Neural cell (in vitro differentiated cells): Measurements from ENCODE around the gene CACNA2D2.

Experiments used
- CTCF ChIP-seq: fragments of 450-650 bp; IDR thresholded peaks from 2 replicates; pipeline ENCODE4 v1.5.1; 2014; ENCODE audit warnings: antibody characterized with exemption, mild to moderate bottlenecking, moderate library complexity; ENCODE audit not compliant: poor library complexity, severe bottlenecking
- EP300 ChIP-seq: fragments of 450-650 bp; conservative IDR thresholded peaks from 2 replicates; pipeline ENCODE4 v1.6.1; 2014; ENCODE audit warnings: antibody characterized with exemption, mild to moderate bottlenecking, moderate library complexity; ENCODE audit not compliant: poor library complexity, severe bottlenecking
- EZH2 ChIP-seq: fragments of 200-600, 300-800 bp; shearing (Covaris generic), sonication (generic); IDR thresholded peaks from 2 replicates; pipeline ENCODE4 v1.6.1; 2014; ENCODE audit warnings: antibody characterized with exemption, low read length, borderline replicate concordance, mild to moderate bottlenecking; ENCODE audit not compliant: insufficient read depth, poor library complexity, severe bottlenecking
- POLR2AphosphoS5 ChIP-seq: IDR thresholded peaks from 2 replicates; pipeline ENCODE4 v1.6.1; 2012
- RAD21 ChIP-seq: fragments of 450-650 bp; conservative IDR thresholded peaks from 2 replicates; pipeline ENCODE4 v1.6.1; 2014; ENCODE audit warnings: antibody characterized with exemption, mild to moderate bottlenecking, moderate library complexity
- SMC3 ChIP-seq: fragments of 450-650 bp; conservative IDR thresholded peaks from 2 replicates; pipeline ENCODE4 v1.6.1; 2014; ENCODE audit warnings: antibody characterized with exemption, mild to moderate bottlenecking, moderate library complexity; ENCODE audit not compliant: poor library complexity
- TAF1 ChIP-seq: IDR thresholded peaks from 2 replicates; pipeline ENCODE4 v1.6.1; 2012; ENCODE audit warnings: low read depth

- TF ChIP-seq CTCF = no peak
- TF ChIP-seq RAD21 = no peak
- no peak for TF ChIP-seq TAF1
- no peak for TF ChIP-seq SMC3
- no peak for TF ChIP-seq EP300
- TF ChIP-seq POLR2AphosphoS5 = no peak
- no peak for TF ChIP-seq EZH2
These were observed 138.8 kb downstream of the CACNA2D2 start for GRCh38 chr3:50364573-50365079.
